K562 (cell line): Measurements from ENCODE around the gene KIN. TPM values are rescaled to one million over a fixed set of nuclear protein-coding genes. Genes with fewer than 3 reads are reported as not detected.
A peak's percentile ranks its signal among the peaks of the same experiment; 100 is the strongest.

Experiments used
- ATAC-seq: fragments of 200-7000 bp; cut with Tn5 transposase; 3 replicates; pipeline ENCODE4 v1.9.1; 2020; ENCODE audit warnings: moderate library complexity
- BruUV-seq: library from RNA; stranded (reverse); fragments of 400-500 nt; replicated peaks from 2 replicates; lab custom pipeline; 2021; lab: Mats Ljungman, UMichigan
- CTCF ChIA-PET: fragments of 300-600 bp; formaldehyde crosslinking; extraction: SDS; loops from one replicate; lab custom pipeline; 2021; ENCODE audit warnings: low intra/inter-chr PET ratio; lab: Yijun Ruan, JAX
- POLR2A ChIA-PET: fragments of 300-600, 350-650 bp; sonication (Branson Sonifier 250); formaldehyde crosslinking; extraction: SDS; loops from one replicate; lab custom pipeline; 2021; ENCODE audit warnings: antibody characterized with exemption, inconsistent platforms; lab: Yijun Ruan, JAX
- DNase-seq, 4 experiments: peaks; one replicate each; pipeline versions ENCODE4 v3.0.0 to v3.0.0-alpha.2; 2011 to 2018; ENCODE audit warnings: low spot score in 3 of 4, mixed read lengths in 3 of 4; ENCODE audit errors: extremely low read depth in 1 of 4
- FAIRE-seq: peaks from 2 replicates; lab custom pipeline; 2011; peaks lifted over from hg19 to GRCh38; lab: Jason Lieb, UNC
- H2AFZ ChIP-seq: 2 replicates; pipeline ENCODE4 v1.6.0; 2011; ENCODE audit warnings: low read depth, low read length, control low read depth, inconsistent platforms
- H3K27ac ChIP-seq: fragments of 200-600 bp; 3 replicates; pipeline ENCODE4 v1.8.0; 2011; ENCODE audit warnings: low read depth, mild to moderate bottlenecking, control low read depth, inconsistent platforms, low read length, moderate library complexity, mixed read lengths; ENCODE audit errors: extremely low read depth
- H3K27me3 ChIP-seq, 2 experiments: fragments of 300-600 bp in 1 of 2; 2 replicates in 1 of 2; 3 replicates in 1 of 2; pipeline versions ENCODE4 v1.6.0 to v1.8.0; 2011; ENCODE audit warnings: inconsistent platforms in 2 of 2, low read length in 2 of 2, mild to moderate bottlenecking in 1 of 2, mixed read lengths in 1 of 2, moderate library complexity in 1 of 2; ENCODE audit not compliant: control insufficient read depth in 2 of 2, insufficient read depth in 2 of 2
- H3K36me3 ChIP-seq: fragments of 300-600 bp; 3 replicates; pipeline ENCODE4 v1.8.0; 2011; ENCODE audit warnings: mild to moderate bottlenecking, low read length, inconsistent platforms; ENCODE audit not compliant: control insufficient read depth, insufficient read depth
- H3K4me1 ChIP-seq, 2 experiments: fragments of 200-600 bp in 1 of 2; replicated peaks in 1 of 2; 2 replicates in 1 of 2; 3 replicates in 1 of 2; pipeline versions ENCODE4 v1.5.1 to v1.8.0; 2011; ENCODE audit warnings: inconsistent platforms in 2 of 2, low read length in 2 of 2, mild to moderate bottlenecking in 1 of 2, mixed read lengths in 1 of 2, moderate library complexity in 1 of 2; ENCODE audit not compliant: control insufficient read depth in 2 of 2, insufficient read depth in 2 of 2
- H3K4me2 ChIP-seq: 2 replicates; pipeline ENCODE4 v1.6.1; 2011; ENCODE audit warnings: low read length, control low read depth, inconsistent platforms, mixed read lengths; ENCODE audit not compliant: insufficient read depth
- H3K4me3 ChIP-seq: fragments of 200-600 bp; sonication (generic), shearing (Covaris generic); 2 replicates; pipeline ENCODE4 v1.5.1; 2016; ENCODE audit warnings: control low read depth, inconsistent platforms
- H3K79me2 ChIP-seq: fragments of 200-600 bp; 3 replicates; pipeline ENCODE4 v1.8.0; 2011; ENCODE audit warnings: low read length, inconsistent platforms; ENCODE audit not compliant: control insufficient read depth, insufficient read depth
- H3K9ac ChIP-seq, 2 experiments: 2 replicates each; pipeline versions ENCODE4 v1.6.0 to v1.6.1; 2011; ENCODE audit warnings: low read depth in 2 of 2, low read length in 2 of 2, control low read depth in 1 of 2, inconsistent platforms in 1 of 2, mild to moderate bottlenecking in 1 of 2, mixed read lengths in 1 of 2; ENCODE audit not compliant: insufficient read depth in 1 of 2
- H3K9me1 ChIP-seq: one replicate; pipeline ENCODE4 v1.6.0; 2011; ENCODE audit warnings: inconsistent platforms, mild to moderate bottlenecking, low read length, moderate library complexity; ENCODE audit not compliant: control insufficient read depth, insufficient read depth
- H3K9me3 ChIP-seq: replicated peaks from 2 replicates; pipeline ENCODE4 v1.5.1; 2011; ENCODE audit warnings: low read depth, low read length, inconsistent platforms; ENCODE audit not compliant: control insufficient read depth, insufficient read depth
- H4K20me1 ChIP-seq: replicated peaks from 2 replicates; pipeline ENCODE4 v1.6.1; 2011; ENCODE audit warnings: low read length, inconsistent platforms, mixed read lengths; ENCODE audit not compliant: control insufficient read depth, insufficient read depth
- ATF3 ChIP-seq, 2 experiments: fragments of 450-650 bp in 1 of 2; sonication (generic) in 1 of 2; formaldehyde crosslinking in 1 of 2; IDR thresholded peaks in 1 of 2; conservative IDR thresholded peaks in 1 of 2; 2 replicates each; pipeline versions ENCODE4 v1.6.1 to v1.8.1; 2016 to 2023; ENCODE audit warnings: mild to moderate bottlenecking in 2 of 2, moderate library complexity in 2 of 2, inconsistent platforms in 1 of 2, missing genetic modification reagents in 1 of 2
- C11orf30 ChIP-seq: fragments of 450-650 bp; IDR thresholded peaks from 2 replicates; pipeline ENCODE4 v1.6.1; 2016; ENCODE audit warnings: low read depth, mild to moderate bottlenecking
- KDM4B ChIP-seq, 2 experiments: fragments of 450-650 bp in 1 of 2; sonication (generic) in 1 of 2; IDR thresholded peaks; 2 replicates each; pipeline ENCODE4 v1.6.1; 2016 to 2017; ENCODE audit warnings: borderline replicate concordance in 2 of 2, antibody characterized with exemption in 1 of 2, low read depth in 1 of 2, mild to moderate bottlenecking in 1 of 2
- MAFF ChIP-seq: IDR thresholded peaks from 2 replicates; pipeline ENCODE4 v1.6.1; 2012; ENCODE audit warnings: low read length, improper control_type of control experiment
- MAFG ChIP-seq: fragments of 450-650 bp; conservative IDR thresholded peaks from 2 replicates; pipeline ENCODE4 v1.6.1; 2016; ENCODE audit warnings: missing genetic modification characterization, missing compliant biosample characterization
- MEIS2 ChIP-seq: fragments of 450-650 bp; IDR thresholded peaks from 2 replicates; pipeline ENCODE4 v1.6.1; 2014; ENCODE audit warnings: mild to moderate bottlenecking; ENCODE audit not compliant: partially characterized antibody
- PBX2 ChIP-seq, 2 experiments: IDR thresholded peaks in 1 of 2; conservative IDR thresholded peaks in 1 of 2; 2 replicates each; pipeline ENCODE4 v1.6.1; 2016; ENCODE audit warnings: low read depth in 2 of 2, mild to moderate bottlenecking in 1 of 2, missing compliant biosample characterization in 1 of 2, missing genetic modification characterization in 1 of 2, moderate library complexity in 1 of 2
- PHB2 ChIP-seq: fragments of 450-650 bp; IDR thresholded peaks from 2 replicates; pipeline ENCODE4 v1.6.1; 2017; ENCODE audit warnings: low read depth
- ZNF316 ChIP-seq: fragments of 450-650 bp; IDR thresholded peaks from 2 replicates; pipeline ENCODE4 v1.6.1; 2016
- WGBS: fragments of 100-300 bp; shearing (Covaris generic); methylation state at CpG from one replicate; pipeline ENCODE4 v1.1.6; 2016; ENCODE audit warnings: low coverage, mixed read lengths; ENCODE audit not compliant: insufficient coverage; ENCODE audit errors: missing lambda C conversion rate; 5-methylcytosine and 5-hydroxymethylcytosine counted together
- in situ Hi-C: fragments of 300-500 bp; cut with MboI; formaldehyde crosslinking; loops from 4 replicates; pipeline ENCODE4 v1.15.0; 2018; ENCODE audit warnings: inconsistent platforms, mixed read lengths
- intact Hi-C: fragments of 100-400 bp; cut with micrococcal nuclease; formaldehyde crosslinking; loops from 2 replicates; pipeline ENCODE4 v1.14.2; 2022
- polyA plus RNA-seq, 8 experiments: library from polyadenylated mRNA; depleted of rRNA in 4 of 8; stranded (reverse) in 5 of 8; unstranded in 3 of 8; fragments of >200 nt; fragmentation: Nextera tagmentation in 2 of 8; fragmentation: Illumina TruSeq in 1 of 8; extraction: Ambion mirVana in 2 of 8; extraction: Trizol in 1 of 8; gene quantifications; 2 replicates each; pipeline versions ENCODE4 v1.2.1 to v1.2.3, GENCODE V29; 2011 to 2014; ENCODE audit warnings: inconsistent platforms in 1 of 8, missing spikeins in 1 of 8
- total RNA-seq, 7 experiments: library from RNA; depleted of rRNA in 6 of 7; stranded (reverse); fragments of >200 nt in 6 of 7; fragmentation: Illumina TruSeq in 2 of 7; extraction: Trizol in 2 of 7; gene quantifications; 2 replicates each; pipeline versions ENCODE4 v1.2.1 to v1.2.3, GENCODE V29; 2011 to 2021; ENCODE audit warnings: low replicate concordance in 1 of 7

KIN gene
- total and polyA plus RNA-seq, 9 of the 15 experiments (the other 6 are each of a cell fraction or from before 2014, with no cell fraction given) = 11.7 to 35.6 (median 16.0) TPM

- no peak overlapping the region for H2AFZ ChIP-seq
- H3K79me2 ChIP-seq = peaks cover 20% of the 10 kb centered on the region; the same call in 2 of the 3 replicates
- intact Hi-C loops = no loop called here
- H3K27ac ChIP-seq = no peak overlapping the region
- CTCF ChIA-PET = no interaction called here
- H4K20me1 ChIP-seq = no peaks in the 10 kb centered on the region
- TF ChIP-seq PHB2 (no peak), KDM4B (IDR thresholded peaks at IDR 0.05; ENCODE audit: borderline replicate concordance in 2 of 2, low read depth in 1 of 2) (no peak), ZNF316 (peak; percentile 69; the same call in 1 of the 2 replicates), MAFF (peak; percentile 39; the same call in 1 of the 2 replicates), C11orf30 (peak; percentile 42; the same call in 1 of the 2 replicates), MAFG (tag) (0 out of 2 replicates have a peak, but pooled peaks have one; percentile 5), ATF3 (IDR thresholded peaks at IDR 0.05) (peak; percentile 27; the same call in 1 of the 2 replicates), ATF3 (CRISPR knock-in tag; conservative IDR thresholded peaks at IDR 0.05) (no peak), MEIS2 (peak; percentile 46), PBX2 (CRISPR knock-in tag; IDR thresholded peaks at IDR 0.05; ENCODE audit: low read depth) (no peak), PBX2 (tag; conservative IDR thresholded peaks at IDR 0.05; ENCODE audit: low read depth) (0 out of 2 replicates have a peak, but pooled peaks have one; percentile 23)
- no peak overlapping the region for H3K4me2 ChIP-seq
- ATAC-seq (no peak), DNase-seq (no peak), FAIRE-seq (no peak)
- H3K36me3 ChIP-seq = peaks cover 25% of the 10 kb centered on the region
- H3K9ac ChIP-seq = no peak overlapping the region
- H3K9me3 ChIP-seq = no peaks in the 10 kb centered on the region
- no peaks in the 10 kb centered on the region for H3K9me1 ChIP-seq
- H3K4me3 ChIP-seq = no peak overlapping the region
- POLR2A ChIA-PET = interaction anchor here (2.2 kb wide), 1 partner anchor 11 kb away, joined by 11 read pairs; the partner anchor contains the start of gene TAF3
- in situ Hi-C loops = no loop called here
- no peaks in the 10 kb centered on the region for H3K27me3 ChIP-seq
- WGBS = 84% methylated on average over 10 of the region's 10 CpGs
- H3K4me1 ChIP-seq = peaks cover 0 to 3% of the 10 kb centered on the region in 2 experiments; a peak in 2 of 5 replicates
- no TSS peak for BruUV-seq
Observed at GRCh38 chr10:7829289-7829834, 41.6 kb upstream of the KIN start.
